Stimulated activated CD4-positive, alpha-beta T cell treated with anti-CD3 and anti-CD28 coated beads, Interleukin-4, amount 100 ng/mL, for 24 hours (primary cell): ENCODE data around the gene HSF4.

Source experiments
- DNase-seq: peaks from one replicate; pipeline ENCODE4 v3.0.0-alpha.2; 2020

Gene HSF4

DNA sequence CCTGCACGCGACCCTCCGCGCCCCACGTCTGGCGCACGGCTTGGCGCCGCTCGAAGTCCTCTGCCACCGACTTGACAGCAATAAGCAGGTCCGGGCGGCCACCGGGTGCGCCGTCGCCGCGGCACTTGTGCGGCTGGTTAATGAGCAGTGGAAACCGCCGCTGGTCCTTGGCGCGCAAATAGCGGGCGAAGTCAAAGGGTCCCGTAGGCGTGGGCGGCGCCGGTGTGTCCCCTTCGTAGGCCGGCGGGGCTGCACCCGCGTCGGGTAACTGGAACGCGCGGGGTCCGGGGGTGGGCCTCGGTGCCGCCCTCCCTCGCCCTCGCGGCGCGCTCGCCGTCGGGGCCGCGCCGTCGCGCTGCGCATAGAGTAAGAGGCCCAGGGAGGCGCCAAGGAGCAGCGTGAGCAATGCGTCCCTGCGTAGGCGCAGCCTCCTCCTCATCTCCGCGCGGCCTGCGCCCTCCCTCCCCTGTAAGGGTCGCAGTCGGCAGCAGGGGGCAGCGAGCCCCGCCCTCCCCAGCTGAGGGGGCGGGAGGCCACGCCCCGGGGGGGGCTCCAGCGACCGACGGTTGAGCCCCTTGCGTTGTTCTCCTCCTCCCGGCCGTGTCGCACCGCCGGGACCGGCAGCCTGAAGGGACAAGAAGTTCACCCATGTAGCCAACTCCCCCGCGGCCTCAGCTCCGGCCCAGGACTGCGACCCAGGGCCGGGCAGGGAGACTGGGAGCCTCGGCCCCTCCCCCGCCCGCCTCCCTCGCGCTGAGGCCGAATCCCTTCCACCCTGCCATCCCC is 14.3 kb upstream of the HSF4 start:
- peak; percentile 49 for DNase-seq

DNA sequence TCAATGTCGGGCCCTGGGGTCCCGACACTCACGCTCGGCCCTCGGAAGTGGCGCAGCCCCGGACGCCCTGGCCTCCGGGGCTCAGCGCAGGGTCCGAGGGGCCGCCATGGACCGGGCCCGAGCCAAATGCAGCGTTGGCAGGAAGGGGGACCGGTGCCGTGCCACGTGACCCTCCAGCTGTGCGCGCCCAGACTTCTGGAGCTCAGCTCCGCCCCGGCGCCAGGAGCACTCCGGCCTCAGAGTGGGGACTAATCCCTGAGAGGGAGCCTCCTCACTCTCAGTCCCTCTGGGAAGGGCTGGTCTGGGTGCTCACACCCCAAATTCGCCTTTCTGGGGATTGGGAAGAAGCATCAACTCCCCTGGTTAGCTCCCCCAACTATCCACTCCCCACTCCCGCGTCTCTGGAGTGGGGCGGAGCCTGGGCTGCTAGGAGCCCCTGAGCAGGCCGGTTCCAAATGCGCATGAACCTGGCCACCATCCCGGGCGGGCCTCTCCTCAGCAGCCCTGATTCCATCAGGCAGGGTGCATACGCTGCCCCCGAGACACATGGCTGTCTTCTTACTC is 13.6 kb upstream of the HSF4 start, which contains the start of gene B3GNT9:
B3GNT9 (minus strand) TSS at position 166 of the 564 bp plus-strand sequence. CDS start 513 bp downstream, outside the sequence.
- no peak for DNase-seq

DNA sequence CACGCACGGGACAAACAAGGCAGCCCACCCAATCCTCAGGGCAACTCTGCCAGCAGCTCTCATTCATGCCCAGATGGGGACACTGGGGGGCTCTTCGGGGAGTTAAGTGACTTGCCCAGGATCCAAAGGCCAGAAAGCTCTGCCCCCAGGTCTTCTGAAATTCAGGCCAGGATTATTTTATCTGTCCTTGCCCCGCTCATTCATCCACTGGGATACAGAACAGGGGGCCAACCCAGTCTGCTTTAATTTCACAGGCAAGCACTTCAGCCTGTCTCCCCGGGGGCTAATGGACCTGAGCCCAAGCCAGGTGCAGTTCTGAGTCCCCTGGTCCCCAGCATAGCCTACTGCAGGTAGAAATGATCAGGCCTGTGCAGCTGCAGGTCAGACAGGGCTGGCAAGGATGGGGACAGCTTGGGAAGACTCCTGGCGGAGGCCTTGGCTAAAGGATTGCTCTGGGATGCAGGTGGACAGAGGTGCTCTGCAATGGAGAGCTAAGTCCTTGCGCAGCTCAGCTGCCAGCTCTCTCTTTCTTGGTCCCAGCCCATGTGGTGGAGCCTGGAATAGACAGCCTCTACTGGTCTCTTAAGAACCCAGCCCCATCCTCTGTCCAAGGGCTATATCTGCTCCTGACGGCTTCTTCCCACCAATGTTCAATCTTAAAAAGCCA is 13.0 kb upstream of the HSF4 start:
- DNase-seq: no peak

DNA sequence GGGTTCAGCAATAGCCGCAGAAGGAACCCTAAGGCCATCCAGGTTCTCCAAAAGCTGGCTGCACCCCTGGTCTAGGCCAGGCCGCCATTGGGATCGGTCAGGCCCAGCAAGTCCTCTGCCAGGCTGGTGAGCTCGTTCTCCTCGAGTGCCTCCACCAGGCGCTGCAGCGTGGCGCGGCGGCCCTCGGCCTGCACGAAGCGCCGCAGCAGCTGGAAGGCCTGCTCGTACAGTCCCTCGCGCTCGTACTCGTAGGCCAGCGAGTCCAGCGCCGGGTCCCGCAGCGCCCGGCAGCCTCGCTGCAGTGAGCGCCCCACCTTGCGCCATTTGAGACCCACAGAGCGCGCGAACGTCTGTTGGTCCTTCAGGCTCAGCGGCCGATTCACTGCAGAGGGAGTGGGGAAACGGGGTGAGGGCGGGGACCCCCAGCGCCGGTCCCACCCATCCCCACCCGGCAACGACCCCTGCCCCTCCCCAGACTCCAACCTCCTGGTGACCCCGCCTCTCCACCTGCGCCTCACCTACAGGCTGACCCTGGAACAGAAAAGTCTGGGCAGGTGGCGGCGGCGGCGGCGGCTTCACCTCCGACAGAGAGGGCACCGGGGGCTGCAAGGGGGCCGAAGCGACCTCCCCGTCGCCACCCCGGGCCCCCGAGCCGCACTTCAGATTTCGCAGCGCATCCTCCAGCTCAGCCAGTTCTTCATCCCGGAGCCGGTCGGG is 9.8 kb upstream of the HSF4 start:
- DNase-seq: no peak

DNA sequence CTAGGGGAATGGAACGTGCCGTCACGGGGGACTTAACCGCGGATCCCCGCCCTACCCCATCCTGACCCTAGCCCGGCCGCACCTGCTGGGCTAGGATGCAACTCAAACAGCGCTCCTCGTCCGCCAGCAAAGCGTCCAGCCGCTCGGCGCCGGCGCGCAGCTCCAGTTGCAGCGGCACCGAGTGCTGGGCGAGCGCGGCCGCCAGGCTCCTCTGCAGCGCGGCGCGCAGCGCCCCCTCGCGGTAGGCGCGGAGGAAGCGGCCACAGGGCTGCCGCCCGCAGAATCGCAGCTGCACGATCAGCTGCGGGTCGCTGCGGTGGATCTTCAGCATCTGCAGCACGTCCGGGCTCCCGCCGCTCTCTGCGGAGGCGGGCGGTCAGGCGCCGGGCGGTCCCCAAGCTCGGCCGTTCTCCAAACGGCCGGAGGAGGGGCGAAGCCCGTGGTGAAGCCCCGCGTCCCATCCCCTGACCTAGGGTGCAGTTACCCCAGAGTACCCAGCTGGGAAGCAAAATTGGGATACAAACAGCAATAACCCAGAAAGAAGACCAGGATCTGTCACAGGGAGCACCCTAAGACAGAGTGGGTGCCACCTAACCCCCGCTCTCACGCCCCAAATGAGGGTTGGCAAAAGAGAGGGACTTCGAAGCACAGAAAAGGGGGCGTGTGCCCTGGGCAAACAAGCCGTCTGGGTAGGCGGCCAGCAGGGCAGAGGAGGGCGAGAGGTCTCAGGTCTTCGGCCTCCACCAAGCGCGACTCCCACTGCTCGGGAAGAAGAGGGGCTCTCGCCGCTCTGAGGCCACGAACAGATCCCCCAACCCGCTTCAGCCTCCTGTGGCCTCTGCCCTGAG is 9.0 kb upstream of the HSF4 start:
- peak; percentile 80 for DNase-seq

DNA sequence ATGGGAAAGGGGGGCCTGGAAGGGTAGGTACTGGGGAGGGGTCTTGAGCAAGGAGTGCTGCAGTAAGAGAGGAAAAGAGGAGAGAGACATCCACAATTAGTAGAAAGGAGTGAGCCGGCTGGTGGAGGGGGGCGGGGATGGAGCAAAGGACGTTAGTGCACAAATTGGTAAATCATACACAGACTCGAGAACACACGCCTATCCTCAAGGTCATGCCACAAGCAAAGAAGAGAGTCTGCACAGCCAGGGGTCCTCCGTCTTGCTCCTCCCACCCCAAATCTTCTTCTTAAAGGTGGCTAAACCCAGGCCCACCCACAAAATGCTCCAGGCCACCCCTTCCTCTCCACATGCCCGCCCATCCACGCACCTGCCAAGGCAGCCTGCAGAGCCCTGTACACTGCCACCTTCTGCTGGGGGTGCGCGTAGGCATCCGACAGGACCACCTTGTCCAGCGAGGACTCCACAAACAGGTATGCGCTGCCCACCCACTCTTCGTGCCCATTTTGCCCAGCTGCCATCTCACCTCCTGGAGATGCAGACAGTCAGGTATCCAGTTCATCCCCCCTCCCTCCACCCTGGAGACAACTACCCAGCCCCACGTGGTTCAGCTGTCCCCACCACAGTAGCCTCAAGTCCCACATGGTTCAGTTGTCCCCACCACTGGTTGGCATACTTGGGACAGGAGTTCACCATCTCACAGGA is 8.3 kb upstream of the HSF4 start:
- DNase-seq: no peak

DNA sequence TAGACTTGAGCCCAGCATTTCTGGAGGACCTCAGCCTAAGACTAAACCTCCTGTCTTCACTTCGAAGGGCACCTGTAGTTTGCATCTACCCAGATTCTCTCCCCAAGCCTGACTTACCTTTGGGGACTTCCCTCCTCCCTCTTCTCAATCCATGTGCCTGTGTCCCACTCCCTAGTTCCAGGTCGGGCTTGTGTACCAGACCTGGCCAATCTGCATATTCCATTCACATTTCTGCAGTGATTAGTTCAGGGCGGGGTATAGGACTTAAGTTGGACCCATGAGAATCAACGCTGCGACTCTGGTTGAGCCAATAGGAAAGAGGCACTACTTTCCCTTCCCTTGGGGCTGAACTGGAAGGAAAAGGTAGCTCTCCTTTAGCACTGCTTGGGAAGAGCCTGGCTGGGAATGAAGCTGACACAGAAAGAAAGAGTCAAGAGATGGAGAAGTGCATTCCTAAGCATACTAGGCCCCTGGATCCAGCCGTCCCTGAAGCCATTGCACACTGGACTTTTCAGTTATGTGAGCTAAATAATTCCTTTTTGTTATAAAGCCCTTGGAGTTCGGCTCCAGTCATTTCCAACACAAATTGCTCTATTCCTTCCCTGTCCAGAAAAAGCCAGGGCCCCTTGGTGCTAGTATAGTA is 7.3 kb upstream of the HSF4 start:
- DNase-seq: no peak

DNA sequence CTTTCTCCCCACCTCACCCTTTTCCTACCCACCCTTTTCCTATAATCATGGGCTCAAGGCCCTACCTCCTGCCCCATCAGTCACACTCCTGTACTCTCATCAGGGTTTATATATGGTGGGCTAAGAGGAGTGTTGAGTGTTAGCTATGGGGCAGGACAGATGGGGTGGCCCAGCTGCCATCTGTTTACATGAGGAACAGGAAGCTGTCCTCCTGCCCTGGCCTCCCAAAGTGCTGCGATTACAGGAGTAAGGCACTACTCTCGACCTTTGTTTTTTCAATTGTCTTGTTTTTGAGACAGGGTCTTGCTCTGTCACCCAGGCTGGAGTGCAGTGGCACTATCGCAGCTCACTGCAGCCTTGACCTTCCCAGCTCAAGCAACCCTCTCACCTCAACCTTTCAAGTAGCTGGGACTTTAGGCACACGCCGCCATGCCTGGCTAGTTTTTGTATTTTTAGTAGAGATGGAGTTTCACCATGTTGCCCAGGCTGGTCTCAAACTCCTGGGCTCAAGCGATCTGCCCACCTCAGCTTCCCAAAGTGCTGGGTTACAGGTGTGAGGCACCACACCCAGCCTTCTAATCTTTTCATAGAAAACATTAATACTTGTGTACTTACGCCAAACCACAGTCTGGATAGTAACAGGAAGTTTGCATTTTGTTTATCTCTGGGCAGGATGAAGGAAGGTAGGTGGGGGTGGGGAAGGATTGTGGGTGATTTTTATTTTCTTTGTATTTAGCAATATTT is 6.5 kb upstream of the HSF4 start:
- no peak for DNase-seq

DNA sequence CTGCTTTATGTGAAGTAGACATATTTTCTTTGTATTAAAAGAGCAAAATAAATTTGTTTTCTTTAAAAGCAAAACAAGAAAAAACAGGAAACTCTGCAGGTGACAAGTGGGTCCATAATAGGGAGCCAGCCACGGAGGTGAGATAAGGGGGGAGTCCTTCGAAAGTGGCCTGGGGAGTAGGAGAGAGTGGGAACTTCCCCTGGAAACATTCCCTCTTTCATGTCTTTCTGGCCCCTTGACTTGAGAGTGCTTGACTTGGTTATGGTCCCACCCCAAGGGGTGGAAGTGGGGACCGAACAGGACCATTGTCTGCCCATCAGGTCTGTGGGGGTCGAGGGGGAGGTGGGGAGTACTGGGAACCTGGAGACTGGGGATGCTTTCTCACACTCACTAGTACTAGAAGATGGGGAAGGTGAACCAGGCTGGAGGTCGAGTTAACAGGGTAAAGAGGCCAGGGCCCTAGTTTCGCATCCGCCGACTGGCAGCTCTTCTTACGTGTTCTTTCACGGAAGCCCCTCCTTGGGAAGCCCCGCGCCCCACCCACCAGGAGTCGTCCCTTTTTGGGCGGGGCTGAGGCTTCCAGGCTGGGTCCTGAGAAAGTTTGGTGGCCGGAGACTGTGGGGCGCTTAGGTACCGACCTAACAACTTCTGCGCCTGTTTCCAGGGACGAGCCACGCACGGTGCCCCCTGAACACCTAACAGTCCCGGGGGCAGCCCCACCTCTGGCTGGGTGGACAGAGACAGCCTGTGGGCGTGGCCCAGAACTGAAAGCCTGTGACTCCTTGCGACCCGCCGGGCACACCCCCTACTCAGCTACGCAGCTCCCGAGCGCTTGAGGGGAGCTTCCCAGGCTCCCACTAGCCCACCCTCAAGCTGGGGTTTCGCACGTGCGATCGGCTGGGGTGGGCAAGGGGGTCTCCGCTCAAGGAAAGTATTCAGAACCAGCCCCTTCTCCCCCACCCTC is 5.6 kb upstream of the HSF4 start:
- peak; percentile 76 for DNase-seq

DNA sequence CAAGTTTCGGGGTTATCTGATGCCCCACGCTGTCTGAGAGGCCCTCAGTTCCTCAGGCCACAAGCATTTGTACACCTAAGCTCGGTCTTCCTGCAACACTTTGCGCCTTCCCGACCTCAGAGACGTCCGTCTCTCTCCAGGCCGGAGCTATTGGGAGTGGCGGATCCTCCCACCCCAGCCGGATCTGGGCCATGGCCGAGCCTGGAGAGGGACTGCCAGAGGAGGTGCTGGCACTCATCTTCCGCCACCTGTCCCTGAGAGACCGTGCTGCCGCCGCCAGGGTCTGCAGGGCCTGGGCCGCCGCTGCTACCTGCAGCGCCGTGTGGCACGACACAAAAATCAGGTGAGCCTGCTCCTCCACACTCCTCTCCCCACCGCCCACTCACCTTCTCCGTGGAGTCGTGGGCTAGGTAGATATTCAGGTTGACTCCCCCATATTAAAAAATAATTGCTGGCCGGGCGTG is 2.9 kb upstream of the HSF4 start:
- no peak for DNase-seq

DNA sequence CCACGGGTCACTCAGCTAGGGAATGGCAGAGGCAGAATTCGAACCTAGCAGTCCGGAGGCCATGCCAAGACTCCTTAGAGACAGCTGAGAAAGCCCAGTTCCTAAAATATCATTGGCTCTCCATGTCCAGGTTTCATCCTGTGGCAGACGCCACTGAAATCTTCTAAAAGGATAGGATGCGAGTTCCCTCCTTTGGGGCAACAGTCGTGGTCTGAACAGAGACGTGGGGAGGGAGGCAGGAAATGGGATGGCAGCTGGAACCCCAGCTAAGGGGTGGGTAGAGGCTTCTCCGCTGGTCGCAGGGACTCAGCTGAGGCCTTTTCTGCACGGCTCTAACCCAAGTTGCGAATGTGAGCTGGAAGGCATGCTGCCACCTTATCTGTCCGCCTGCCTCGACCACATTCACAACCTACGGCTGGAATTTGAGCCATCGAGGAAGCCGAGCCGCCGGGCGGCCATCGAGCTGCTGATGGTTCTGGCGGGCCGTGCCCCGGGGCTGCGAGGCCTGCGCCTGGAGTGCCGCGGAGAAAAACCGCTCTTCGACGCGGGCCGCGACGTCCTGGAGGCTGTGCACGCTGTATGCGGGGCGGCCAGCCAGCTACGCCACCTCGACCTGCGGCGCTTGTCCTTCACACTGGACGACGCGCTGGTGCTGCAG is 1.9 kb upstream of the HSF4 start:
- DNase-seq: no peak

DNA sequence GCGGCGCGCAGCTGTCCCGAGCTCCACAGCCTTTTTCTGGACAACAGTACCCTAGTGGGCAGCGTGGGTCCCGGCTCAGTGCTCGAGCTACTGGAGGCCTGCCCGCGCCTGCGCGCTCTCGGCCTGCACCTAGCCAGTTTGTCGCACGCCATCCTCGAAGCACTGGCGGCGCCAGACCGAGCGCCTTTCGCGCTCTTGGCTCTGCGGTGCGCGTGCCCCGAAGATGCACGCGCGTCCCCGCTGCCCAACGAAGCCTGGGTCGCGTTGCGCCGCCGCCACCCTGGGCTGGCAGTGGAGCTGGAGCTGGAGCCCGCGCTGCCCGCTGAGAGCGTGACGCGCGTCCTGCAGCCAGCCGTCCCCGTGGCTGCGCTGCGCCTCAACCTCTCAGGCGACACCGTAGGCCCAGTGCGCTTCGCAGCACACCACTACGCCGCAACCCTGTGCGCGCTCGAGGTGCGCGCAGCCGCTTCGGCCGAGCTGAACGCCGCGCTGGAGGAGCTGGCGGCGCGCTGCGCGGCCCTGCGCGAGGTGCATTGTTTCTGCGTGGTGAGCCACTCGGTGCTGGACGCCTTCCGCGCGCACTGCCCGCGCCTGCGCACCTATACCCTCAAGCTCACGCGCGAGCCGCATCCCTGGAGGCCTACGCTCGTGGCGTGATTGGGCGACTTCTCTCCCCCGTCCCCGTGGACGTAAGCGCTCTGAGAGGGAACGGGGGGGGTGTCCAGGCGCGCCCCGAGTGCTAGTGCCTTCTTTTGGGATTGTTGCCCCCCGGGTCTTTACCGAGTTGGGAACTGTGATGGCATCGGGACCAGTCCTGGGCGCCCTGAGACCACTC is 1.2 kb upstream of the HSF4 start:
- DNase-seq: peak; percentile 29

DNA sequence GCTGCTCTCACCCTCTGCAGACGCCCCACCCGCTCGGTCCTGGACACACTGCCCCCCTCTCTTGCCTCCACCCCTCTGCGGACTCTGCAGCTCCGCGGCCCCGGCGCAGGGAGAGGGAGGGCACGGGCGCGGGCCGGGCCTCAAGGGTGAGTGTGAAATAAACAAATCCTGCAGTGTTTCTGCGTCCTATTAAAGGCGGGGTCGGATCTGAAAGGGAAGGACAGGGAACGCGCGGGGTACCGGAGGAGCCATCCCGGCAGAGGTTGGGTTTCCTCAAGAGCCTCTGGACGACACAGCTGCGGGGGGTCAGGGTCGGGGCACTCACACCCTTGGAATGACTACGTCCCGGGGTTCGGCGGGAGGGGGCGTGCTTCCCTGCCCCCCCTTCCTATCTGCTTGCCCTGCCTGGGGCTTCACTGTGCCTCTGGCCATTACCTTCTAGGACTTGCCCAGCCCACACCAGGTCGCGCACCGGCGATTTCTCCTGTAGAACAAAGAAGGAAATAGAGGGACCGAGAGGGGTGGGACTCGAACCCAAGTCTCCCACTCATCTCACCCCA is 466 bp upstream of the HSF4 start:
- DNase-seq: no peak

DNA sequence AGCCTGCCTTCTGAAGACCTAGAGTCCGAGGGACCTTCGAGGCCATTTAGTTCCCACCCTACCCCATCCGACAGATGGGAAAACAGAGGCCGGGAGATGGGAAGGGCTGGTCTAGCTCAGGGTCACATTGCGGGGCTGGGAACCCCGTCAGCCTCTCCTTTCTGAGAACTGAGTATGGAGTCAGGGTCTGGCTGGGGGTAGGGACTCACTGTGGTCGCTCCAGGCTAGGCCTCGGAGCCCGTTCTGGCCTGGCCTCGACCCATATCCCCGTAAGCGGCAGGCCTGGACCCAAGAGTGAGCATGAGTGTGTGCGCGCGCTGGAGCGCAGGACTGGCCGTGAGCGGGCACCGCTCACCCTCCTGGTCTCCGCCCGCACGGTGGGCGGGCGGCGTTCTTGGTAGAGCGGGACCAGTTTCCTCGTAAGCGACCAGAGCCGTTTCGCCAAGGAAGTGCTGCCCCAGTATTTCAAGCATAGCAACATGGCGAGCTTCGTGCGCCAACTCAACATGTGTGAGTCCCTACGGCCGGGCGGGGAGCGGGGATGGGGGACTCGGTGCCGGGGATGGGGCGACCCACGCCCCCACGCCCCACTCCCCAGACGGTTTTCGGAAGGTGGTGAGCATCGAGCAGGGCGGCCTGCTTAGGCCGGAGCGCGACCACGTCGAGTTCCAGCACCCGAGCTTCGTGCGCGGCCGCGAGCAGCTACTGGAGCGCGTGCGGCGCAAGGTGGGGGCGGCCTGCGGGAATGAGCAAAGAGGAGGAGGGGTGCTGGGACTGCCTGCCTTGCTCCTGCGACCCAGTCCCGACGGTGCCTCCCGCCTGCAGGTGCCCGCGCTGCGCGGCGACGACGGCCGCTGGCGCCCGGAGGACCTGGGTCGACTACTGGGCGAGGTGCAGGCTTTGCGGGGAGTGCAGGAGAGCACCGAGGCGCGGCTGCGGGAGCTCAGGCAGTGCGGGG is 855 bp downstream of the HSF4 start:
- DNase-seq: no peak

DNA sequence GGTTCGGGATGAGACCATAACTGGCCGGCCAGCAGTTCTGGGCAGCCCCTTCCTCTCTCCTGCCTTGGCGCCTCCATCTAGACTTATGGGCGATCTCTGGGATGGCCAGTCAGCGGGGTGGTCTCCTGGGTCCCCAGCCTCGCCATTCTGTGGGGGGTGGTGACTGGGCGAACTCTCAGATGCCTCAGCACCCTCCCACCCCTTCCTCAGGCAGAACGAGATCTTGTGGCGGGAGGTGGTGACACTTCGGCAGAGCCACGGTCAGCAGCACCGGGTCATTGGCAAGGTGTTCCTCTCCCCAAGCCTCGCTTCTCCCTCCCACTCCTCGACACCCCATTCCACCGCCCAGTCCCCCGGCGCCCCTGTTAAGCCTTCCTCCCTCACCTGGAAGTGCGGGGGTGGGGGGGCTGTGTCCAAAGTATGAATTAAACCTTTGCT is 1.6 kb downstream of the HSF4 start:
- no peak for DNase-seq

DNA sequence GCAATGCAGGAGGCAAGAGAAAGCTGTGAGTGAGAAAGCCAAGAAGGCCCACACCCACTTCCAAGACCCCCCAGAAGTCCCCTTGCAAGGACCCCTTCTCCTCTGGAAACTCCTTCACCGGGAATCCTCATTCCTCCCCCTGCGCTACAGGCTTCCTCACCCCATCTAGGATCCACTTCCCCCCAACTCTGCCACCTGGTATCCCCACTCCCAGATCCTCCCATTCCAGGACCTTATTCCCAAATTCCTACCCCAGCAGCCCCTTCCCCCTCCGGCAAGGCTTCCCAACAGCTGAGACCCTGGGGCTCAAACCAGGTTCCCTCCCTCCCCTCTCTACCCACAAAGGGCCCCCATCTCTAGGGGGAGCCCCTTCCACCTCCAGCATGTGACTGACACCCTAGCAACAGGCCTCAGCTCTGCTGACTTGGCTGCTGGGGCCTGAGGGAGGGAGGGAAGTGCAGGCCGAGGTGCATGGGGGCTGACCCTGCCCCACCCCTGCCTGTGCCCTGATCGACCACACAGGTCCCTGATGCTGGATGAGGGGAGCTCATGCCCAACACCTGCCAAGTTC is 2.1 kb downstream of the HSF4 start:
- DNase-seq: no peak
